Spleen (tissue), 11 donors: ENCODE data around the gene RFX8. TPM values are rescaled to one million over a fixed set of nuclear protein-coding genes. Genes with fewer than 3 reads are reported as not detected.
A peak's percentile ranks its signal among the peaks of the same experiment; 100 is the strongest.

Experiments
- DNase-seq: peaks from one replicate; pipeline ENCODE4 v3.0.0-alpha.2; 2020
- H3K27ac ChIP-seq, 8 donors: fragments of 200-600 bp; sonication (generic) in 7 of 8; 1 replicate in 4 of 8; 2 replicates in 4 of 8; pipeline versions ENCODE4 v1.5.0 to v1.8.0; 2016 to 2021; ENCODE audit warnings: inconsistent platforms in 4 of 8, mild to moderate bottlenecking in 4 of 8, moderate library complexity in 1 of 8
- H3K27me3 ChIP-seq, 7 donors: fragments of 200-600 bp; sonication (generic) in 6 of 7; replicated peaks in 1 of 7; 1 replicate in 4 of 7; 2 replicates in 3 of 7; pipeline versions ENCODE4 v1.5.0 to v1.8.0; 2016 to 2021; ENCODE audit warnings: inconsistent platforms in 3 of 7, mild to moderate bottlenecking in 1 of 7
- H3K36me3 ChIP-seq, 6 donors: fragments of 200-600 bp; sonication (generic) in 5 of 6; 1 replicate in 4 of 6; 2 replicates in 2 of 6; pipeline versions ENCODE4 v1.5.0 to v1.8.0; 2016 to 2021; ENCODE audit warnings: inconsistent platforms in 2 of 6
- H3K4me1 ChIP-seq, 6 donors: fragments of 200-600 bp; sonication (generic) in 5 of 6; 1 replicate in 3 of 6; 2 replicates in 3 of 6; pipeline versions ENCODE4 v1.5.0 to v1.8.0; 2016 to 2021; ENCODE audit warnings: inconsistent platforms in 3 of 6
- H3K4me3 ChIP-seq, 8 donors: fragments of 200-600 bp; sonication (generic) in 7 of 8; 1 replicate in 4 of 8; 2 replicates in 4 of 8; pipeline versions ENCODE4 v1.5.0 to v1.8.0; 2016 to 2021; ENCODE audit warnings: inconsistent platforms in 4 of 8, mild to moderate bottlenecking in 4 of 8, moderate library complexity in 2 of 8
- H3K9me3 ChIP-seq, 8 donors: fragments of 200-600 bp; sonication (generic) in 7 of 8; 1 replicate in 4 of 8; 2 replicates in 4 of 8; pipeline versions ENCODE4 v1.5.0 to v1.8.0; 2016 to 2021; ENCODE audit warnings: inconsistent platforms in 4 of 8
- POLR2A ChIP-seq, 3 donors: fragments of 450-650 bp; IDR thresholded peaks; one replicate each; pipeline ENCODE4 v1.5.1; 2017; ENCODE audit warnings: antibody characterized with exemption in 3 of 3, mild to moderate bottlenecking in 1 of 3
- POLR2AphosphoS5 ChIP-seq, 3 donors: sonication (generic); formaldehyde crosslinking; IDR thresholded peaks; one replicate each; pipeline ENCODE4 v1.5.1; 2017; ENCODE audit warnings: antibody characterized with exemption in 3 of 3
- whole genome bisulfite sequencing, 5 donors: extraction: QIAGEN DNeasy Blood & Tissue Kit in 3 of 5; methylation state at CpG; one replicate each; pipeline versions ENCODE4 v1.1.5 to v1.1.7; 2013 to 2018; 5-methylcytosine and 5-hydroxymethylcytosine counted together
- intact Hi-C: fragments of 100-400 bp; cut with DNase I; formaldehyde crosslinking; loops from one replicate; pipeline ENCODE4 v1.15.0; 2023; ENCODE audit warnings: low total_unique reads
- polyA plus RNA-seq, 3 donors: library from polyadenylated mRNA; stranded (reverse); fragments of 200-250 nt; gene quantifications; one replicate each; pipeline ENCODE4 v1.2.1, GENCODE V29; 2013
- total RNA-seq, 7 donors: library from RNA; depleted of rRNA in 3 of 7; stranded (reverse); fragments of >200 nt in 3 of 7; fragmentation: NEBNext Ultra II Directional in 4 of 7; extraction: Animal tissue kit (Norgen Biotek cat#: 25700) in 4 of 7; gene quantifications; one replicate each; pipeline versions ENCODE4 v1.1.0 to v1.2.1, GENCODE V29; 2016 to 2021
- TF ChIP-seq, protein P1 (sequence below), 11 experiments: fragments of 200-600 bp in 7 of 11; fragments of 450-650 bp in 4 of 11; sonication (generic) in 4 of 11; IDR thresholded peaks in 8 of 11; conservative IDR thresholded peaks in 3 of 11; 1 replicate in 7 of 11; 2 replicates in 4 of 11; pipeline versions ENCODE4 v1.4.0 to v1.8.0; 2016 to 2021; ENCODE audit warnings: antibody characterized with exemption in 11 of 11, inconsistent platforms in 4 of 11, mild to moderate bottlenecking in 1 of 11
- donor health status: healthy with polysubstance abuse.
- donor health status: DM: no; HTN: no; CAD: no; lungs with moderate emphysema.
- donor health status: DM: no; HTN: no; CAD: no.
- donor health status: Bipolar disorder and iron deficiency.
- donor health status: healthy.
- donor health status: DM: no; HTN: no; CAD: no.
- donor health status: DM: yes; HTN: yes; CAD: no.

Gene RFX8
- total and polyA plus RNA-seq, 10 donors = 0.12 to 0.29 (median 0.13) TPM; not detected in 5

DNA sequence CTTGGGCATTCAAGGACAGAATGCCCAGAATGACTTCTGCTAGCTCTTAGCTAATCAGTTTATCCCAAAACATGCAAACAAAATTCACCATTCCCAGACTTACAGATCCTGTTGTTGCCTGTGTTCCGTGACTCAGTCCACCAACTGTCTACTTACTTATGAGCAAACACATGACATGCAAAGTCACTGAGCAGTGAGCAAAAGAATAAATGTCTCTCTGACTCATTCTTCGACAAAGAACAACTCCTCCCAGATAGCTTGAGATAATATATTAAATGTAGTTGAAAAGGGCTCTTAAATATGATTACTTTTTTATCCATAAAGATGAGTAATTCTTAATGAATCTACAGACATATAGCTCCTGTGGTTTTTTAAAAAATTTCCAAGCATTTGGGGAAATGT lies 78.6 kb downstream of the RFX8 start:
- DNase-seq = no peak
- WGBS, 5 donors = 79 to 88% (median 84%) methylated on average over 2 of the region's 2 CpGs
- no peak for TF ChIP-seq POLR2A (IDR thresholded peaks at IDR 0.05)
- TF ChIP-seq, protein P1, sequence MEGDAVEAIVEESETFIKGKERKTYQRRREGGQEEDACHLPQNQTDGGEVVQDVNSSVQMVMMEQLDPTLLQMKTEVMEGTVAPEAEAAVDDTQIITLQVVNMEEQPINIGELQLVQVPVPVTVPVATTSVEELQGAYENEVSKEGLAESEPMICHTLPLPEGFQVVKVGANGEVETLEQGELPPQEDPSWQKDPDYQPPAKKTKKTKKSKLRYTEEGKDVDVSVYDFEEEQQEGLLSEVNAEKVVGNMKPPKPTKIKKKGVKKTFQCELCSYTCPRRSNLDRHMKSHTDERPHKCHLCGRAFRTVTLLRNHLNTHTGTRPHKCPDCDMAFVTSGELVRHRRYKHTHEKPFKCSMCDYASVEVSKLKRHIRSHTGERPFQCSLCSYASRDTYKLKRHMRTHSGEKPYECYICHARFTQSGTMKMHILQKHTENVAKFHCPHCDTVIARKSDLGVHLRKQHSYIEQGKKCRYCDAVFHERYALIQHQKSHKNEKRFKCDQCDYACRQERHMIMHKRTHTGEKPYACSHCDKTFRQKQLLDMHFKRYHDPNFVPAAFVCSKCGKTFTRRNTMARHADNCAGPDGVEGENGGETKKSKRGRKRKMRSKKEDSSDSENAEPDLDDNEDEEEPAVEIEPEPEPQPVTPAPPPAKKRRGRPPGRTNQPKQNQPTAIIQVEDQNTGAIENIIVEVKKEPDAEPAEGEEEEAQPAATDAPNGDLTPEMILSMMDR (IDR thresholded peaks at IDR 0.05 in 8 of 11, conservative IDR thresholded peaks at IDR 0.05 in 3 of 11) = no peak
- no peak for TF ChIP-seq POLR2AphosphoS5 (IDR thresholded peaks at IDR 0.05)
- Histone ChIP-seq H3K27me3 (peaks cover 0 to 41% (median 0%) of the 10 kb centered on the region in 7 donors), H3K4me1 (peaks cover 4 to 26% (median 20%) of the 10 kb centered on the region in 6 donors), H3K36me3 (no peaks in the 10 kb centered on the region), H3K4me3 (no peak overlapping the region), H3K9me3 (no peaks in the 10 kb centered on the region), H3K27ac (no peak overlapping the region)
- intact Hi-C loops = no loop called here

DNA sequence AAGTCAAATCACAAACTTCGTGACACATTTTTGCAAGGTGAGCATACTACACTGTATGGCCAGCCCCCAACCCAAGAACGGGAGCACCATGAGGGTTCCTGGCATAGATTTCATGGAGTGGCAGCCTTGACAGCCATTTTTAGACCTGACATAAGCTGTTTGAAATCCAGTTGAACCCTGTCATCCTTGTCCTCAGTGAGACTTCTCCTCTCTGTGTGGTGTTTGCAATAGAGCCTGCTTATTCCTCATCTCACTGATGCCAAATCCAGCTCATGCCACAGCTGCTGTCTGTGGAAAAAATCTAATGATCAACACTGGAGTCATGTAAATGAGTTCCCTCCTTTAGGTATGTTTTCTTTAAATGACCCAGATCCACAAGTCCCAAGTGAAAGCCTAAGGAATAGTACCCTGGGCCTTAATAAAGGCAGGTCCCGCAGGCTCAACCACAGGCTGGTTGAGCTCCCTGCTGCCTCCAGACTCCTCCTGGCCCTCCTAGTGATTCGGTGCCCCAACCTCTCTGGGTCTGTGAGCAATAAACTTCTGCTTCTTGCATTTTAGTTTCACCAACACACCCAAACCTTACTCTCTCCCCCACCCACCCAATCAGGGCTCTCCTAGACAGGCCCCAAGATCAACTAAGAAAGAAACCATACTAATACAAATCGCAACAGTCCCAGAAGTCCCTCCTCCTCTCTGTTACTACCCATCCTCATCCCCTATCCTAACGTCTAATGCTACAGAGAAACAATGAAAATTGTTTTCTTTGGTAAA lies 79.2 kb downstream of the RFX8 start:
- H3K4me3 ChIP-seq = no peak overlapping the region
- 85 to 90% (median 88%) methylated on average over 6 of the region's 6 CpGs for WGBS, 5 donors
- TF ChIP-seq POLR2AphosphoS5 (IDR thresholded peaks at IDR 0.05) = no peak
- TF ChIP-seq, protein P1 (IDR thresholded peaks at IDR 0.05 in 8 of 11, conservative IDR thresholded peaks at IDR 0.05 in 3 of 11) = no peak
- TF ChIP-seq POLR2A (IDR thresholded peaks at IDR 0.05) = no peak
- DNase-seq = no peak
- H3K9me3 ChIP-seq = no peaks in the 10 kb centered on the region
- intact Hi-C loops = no loop called here
- peaks cover 0 to 39% (median 2%) of the 10 kb centered on the region in 7 donors for H3K27me3 ChIP-seq
- H3K36me3 ChIP-seq = no peaks in the 10 kb centered on the region
- H3K4me1 ChIP-seq = peaks cover 0 to 20% (median 15%) of the 10 kb centered on the region in 6 donors
- H3K27ac ChIP-seq = no peak overlapping the region

DNA sequence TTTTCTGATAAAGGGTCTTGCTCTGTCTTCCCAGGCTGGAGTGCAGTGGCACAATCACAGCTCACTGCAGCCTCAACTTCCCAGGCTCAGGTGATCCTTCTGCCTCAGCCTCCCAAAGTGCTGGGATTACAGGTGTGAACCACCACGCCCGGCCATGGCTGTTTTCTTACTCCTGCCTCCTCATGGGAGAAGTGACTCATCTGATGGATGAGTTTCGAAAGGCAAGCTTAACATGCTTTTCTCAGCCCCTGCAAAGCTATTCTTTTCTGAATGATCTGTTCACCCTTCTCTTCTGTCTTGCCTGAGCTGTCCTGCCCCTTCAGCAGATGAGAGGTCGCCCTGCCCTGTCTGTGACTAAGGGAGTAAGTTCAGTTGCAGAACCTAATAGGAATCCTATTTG lies 86.7 kb downstream of the RFX8 start:
- 51 to 72% (median 65%) methylated on average over 4 of the region's 4 CpGs for WGBS, 5 donors
- H3K27ac ChIP-seq = no peak overlapping the region
- H3K4me1 ChIP-seq = peaks cover 5 to 24% (median 18%) of the 10 kb centered on the region in 6 donors
- intact Hi-C loops = no loop called here
- no peak for DNase-seq
- H3K27me3 ChIP-seq = peaks cover 0 to 91% (median 56%) of the 10 kb centered on the region in 7 donors
- TF ChIP-seq, protein P1 (IDR thresholded peaks at IDR 0.05 in 8 of 11, conservative IDR thresholded peaks at IDR 0.05 in 3 of 11) = no peak
- TF ChIP-seq POLR2A (IDR thresholded peaks at IDR 0.05) (no peak), POLR2AphosphoS5 (IDR thresholded peaks at IDR 0.05) (no peak)
- no peak overlapping the region for H3K4me3 ChIP-seq
- H3K36me3 ChIP-seq = no peaks in the 10 kb centered on the region
- H3K9me3 ChIP-seq = no peaks in the 10 kb centered on the region

DNA sequence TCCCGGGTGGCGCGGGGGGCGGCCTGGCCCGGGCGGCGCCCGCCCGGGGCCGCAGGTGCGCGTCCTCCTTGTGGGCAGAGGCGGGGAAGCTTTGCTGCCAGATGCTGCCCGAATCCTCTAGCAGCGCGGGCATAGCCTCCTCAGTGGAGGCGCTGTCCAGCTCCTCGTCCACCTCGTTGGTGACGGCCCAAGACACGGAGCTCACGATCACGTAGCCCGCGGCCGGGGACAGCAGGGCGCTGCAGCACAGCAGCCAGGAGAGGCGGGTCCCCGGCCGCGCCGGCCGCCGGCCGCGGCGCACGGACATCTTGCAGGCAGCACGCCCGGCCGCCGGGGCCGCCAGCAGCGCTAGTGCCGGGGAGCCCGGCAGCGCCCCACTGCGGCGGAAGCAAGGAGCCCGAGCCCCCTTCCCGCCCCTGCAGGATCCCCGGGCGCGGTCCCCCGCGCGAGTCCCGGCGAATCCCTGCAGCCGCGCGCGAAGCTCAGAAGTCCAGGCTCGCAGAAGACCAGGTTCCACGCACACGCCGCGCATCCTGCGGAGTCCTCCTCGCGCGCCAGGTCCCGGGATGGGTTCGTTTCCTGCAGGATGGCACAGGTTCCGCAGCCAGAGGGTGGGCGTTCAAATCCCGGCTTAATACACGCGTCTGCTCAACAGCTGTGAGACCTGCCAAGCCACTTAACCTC lies 87.6 kb downstream of the RFX8 start, which contains the start of gene CREG2:
CREG2 (minus strand) TSS at position 353 of the 684 bp plus-strand sequence; CDS start at position 307, 46 bp downstream.
- peak within 1 kb of the TSS; percentile 19 to 71 (median 44) for H3K4me3 ChIP-seq
- WGBS, 5 donors = 0 to 9% (median 1%) methylated on average over 7 to 79 of the region's 79 CpGs
- H3K4me1 ChIP-seq = peaks cover 5 to 24% (median 18%) of the 10 kb centered on the region in 6 donors
- H3K27ac ChIP-seq = no peak within 1 kb of the TSS
- TF ChIP-seq POLR2A (IDR thresholded peaks at IDR 0.05) = no peak
- TF ChIP-seq, protein P1 (IDR thresholded peaks at IDR 0.05 in 8 of 11, conservative IDR thresholded peaks at IDR 0.05 in 3 of 11) = peak in 6 of 11 experiments; percentile 33 to 63 (median 60)
- TF ChIP-seq POLR2AphosphoS5 (IDR thresholded peaks at IDR 0.05) = peak in 1 of 3 donors; percentile 21
- peaks cover 0 to 92% (median 56%) of the 10 kb centered on the region in 7 donors for H3K27me3 ChIP-seq
- no peaks in the 10 kb centered on the region for H3K36me3 ChIP-seq
- intact Hi-C loops = no loop called here
- H3K9me3 ChIP-seq = no peaks in the 10 kb centered on the region
- DNase-seq = peak; percentile 87
